A549 (cell line): ENCODE data around the gene CEP250. TPM values are rescaled to one million over a fixed set of nuclear protein-coding genes. Genes with fewer than 3 reads are reported as not detected.
A peak's percentile ranks its signal among the peaks of the same experiment; 100 is the strongest.

Experiments used
- ATAC-seq, 2 experiments: fragments of 200-7000 bp in 1 of 2; fragments of >200 bp in 1 of 2; cut with Nextera tagmentation in 1 of 2; cut with Tn5 transposase in 1 of 2; 3 replicates each; pipeline versions ENCODE4 v1.8.0 to v1.9.1; 2018 to 2020; ENCODE audit warnings: mild to moderate bottlenecking in 1 of 2, moderate library complexity in 1 of 2
- CTCF ChIA-PET: fragments of 300-600 bp; sonication (Branson Sonifier 250); formaldehyde crosslinking; extraction: SDS; loops from one replicate; lab custom pipeline; 2021; ENCODE audit warnings: antibody characterized with exemption, inconsistent platforms; lab: Yijun Ruan, JAX
- POLR2A ChIA-PET: fragments of 350-600 bp; formaldehyde crosslinking; extraction: SDS; loops from one replicate; lab custom pipeline; 2021; ENCODE audit warnings: antibody characterized with exemption, inconsistent platforms; lab: Yijun Ruan, JAX
- DNase-seq, 2 experiments: peaks; one replicate each; pipeline versions ENCODE4 v3.0.0 to v3.0.0-alpha.2; 2011 to 2016; ENCODE audit warnings: low read depth in 1 of 2, low spot score in 1 of 2
- FAIRE-seq: peaks from 2 replicates; lab custom pipeline; 2011; peaks lifted over from hg19 to GRCh38; lab: Jason Lieb, UNC
- H3K27ac ChIP-seq, 2 experiments: fragments of >200 bp; sonication (Bioruptor Twin); formaldehyde crosslinking; 3 replicates each; pipeline ENCODE4 v1.5.1; 2016 to 2017
- H3K4me1 ChIP-seq: fragments of >200 bp; sonication (Bioruptor Twin); formaldehyde crosslinking; 3 replicates; pipeline ENCODE4 v1.6.1; 2016
- H3K4me2 ChIP-seq: fragments of >200 bp; sonication (Bioruptor Twin); formaldehyde crosslinking; 3 replicates; pipeline ENCODE4 v1.6.1; 2016
- H3K4me3 ChIP-seq: fragments of >200 bp; sonication (Bioruptor Twin); formaldehyde crosslinking; 3 replicates; pipeline ENCODE4 v1.5.1; 2016
- H3K9me3 ChIP-seq: fragments of >200 bp; sonication (Bioruptor Twin); formaldehyde crosslinking; 3 replicates; pipeline ENCODE4 v1.6.1; 2016
- CBX2 ChIP-seq: fragments of 200-600 bp; sonication (generic); IDR thresholded peaks from 2 replicates; pipeline ENCODE4 v1.6.1; 2016; ENCODE audit warnings: low read depth, mild to moderate bottlenecking, borderline replicate concordance
- CBX8 ChIP-seq: fragments of 200-600 bp; sonication (generic); IDR thresholded peaks from 2 replicates; pipeline ENCODE4 v1.6.1; 2016
- CHD2 ChIP-seq: fragments of 150-350 bp; IDR thresholded peaks from 2 replicates; pipeline ENCODE4 v1.6.1; 2014; ENCODE audit warnings: low read length; ENCODE audit not compliant: partially characterized antibody
- CHD4 ChIP-seq: fragments of 200-600 bp; sonication (generic); IDR thresholded peaks from 2 replicates; pipeline ENCODE4 v1.6.1; 2016; ENCODE audit warnings: antibody characterized with exemption, mild to moderate bottlenecking, borderline replicate concordance
- CTCF ChIP-seq: fragments of >200 bp; sonication (Bioruptor Twin); formaldehyde crosslinking; IDR thresholded peaks from 3 replicates; pipeline ENCODE4 v1.5.1; 2016
- EHF ChIP-seq: fragments of 250-450 bp; sonication (Bioruptor Pico); IDR thresholded peaks from 2 replicates; pipeline ENCODE4 v1.5.0; 2020; ENCODE audit warnings: mild to moderate bottlenecking
- EHMT2 ChIP-seq: fragments of 200-600 bp; sonication (generic); IDR thresholded peaks from 2 replicates; pipeline ENCODE4 v1.6.1; 2016; ENCODE audit warnings: antibody characterized with exemption, low read depth, mild to moderate bottlenecking, moderate library complexity
- FOSB ChIP-seq: fragments of 250-450 bp; sonication (Bioruptor Pico); IDR thresholded peaks from 2 replicates; pipeline ENCODE4 v1.5.0; 2020; ENCODE audit warnings: mild to moderate bottlenecking, moderate library complexity
- GATA3 ChIP-seq: IDR thresholded peaks from 2 replicates; pipeline ENCODE4 v1.6.1; 2012; ENCODE audit warnings: borderline replicate concordance
- HOXA7 ChIP-seq: fragments of 250-450 bp; sonication (Bioruptor Pico); IDR thresholded peaks from 2 replicates; pipeline ENCODE4 v1.5.0; 2020; ENCODE audit warnings: mild to moderate bottlenecking, moderate library complexity
- HOXB13 ChIP-seq: fragments of 250-450 bp; sonication (Bioruptor Pico); IDR thresholded peaks from 2 replicates; pipeline ENCODE4 v1.5.0; 2020; ENCODE audit warnings: low read depth, mild to moderate bottlenecking, moderate library complexity
- HOXB5 ChIP-seq: fragments of 250-450 bp; sonication (Bioruptor Pico); IDR thresholded peaks from 2 replicates; pipeline ENCODE4 v1.5.0; 2020; ENCODE audit warnings: mild to moderate bottlenecking, moderate library complexity
- NFE2L2 ChIP-seq: fragments of 150-350 bp; conservative IDR thresholded peaks from 2 replicates; pipeline ENCODE4 v1.6.1; 2014; ENCODE audit warnings: low read length
- NR3C1 ChIP-seq: fragments of >200 bp; sonication (Bioruptor Twin); formaldehyde crosslinking; IDR thresholded peaks from 3 replicates; pipeline ENCODE4 v1.6.1; 2017
- PBX3 ChIP-seq: IDR thresholded peaks from 2 replicates; pipeline ENCODE4 v1.6.1; 2012
- PHF8 ChIP-seq: fragments of 200-600 bp; sonication (generic); IDR thresholded peaks from 2 replicates; pipeline ENCODE4 v1.6.1; 2016; ENCODE audit warnings: low read depth, mild to moderate bottlenecking, antibody characterized with exemption, moderate library complexity, borderline replicate concordance
- POLR2AphosphoS2 ChIP-seq: conservative IDR thresholded peaks from 2 replicates; pipeline ENCODE4 v1.6.1; 2012; ENCODE audit warnings: low read length, improper control_type of control experiment, inconsistent platforms
- RAD21 ChIP-seq, 2 experiments: fragments of >200 bp in 1 of 2; sonication (Bioruptor Twin) in 1 of 2; formaldehyde crosslinking in 1 of 2; IDR thresholded peaks in 1 of 2; conservative IDR thresholded peaks in 1 of 2; 2 replicates in 1 of 2; 3 replicates in 1 of 2; pipeline ENCODE4 v1.6.1; 2012 to 2018; ENCODE audit warnings: inconsistent platforms in 1 of 2
- RFX5 ChIP-seq: fragments of 450-650 bp; IDR thresholded peaks from 2 replicates; pipeline ENCODE4 v1.7.1; 2014; ENCODE audit warnings: antibody characterized with exemption, mild to moderate bottlenecking, moderate library complexity
- RNF2 ChIP-seq: fragments of 200-600 bp; sonication (generic); IDR thresholded peaks from 2 replicates; pipeline ENCODE4 v1.6.1; 2016; ENCODE audit warnings: low read depth, mild to moderate bottlenecking, antibody characterized with exemption, moderate library complexity, borderline replicate concordance
- SMC3 ChIP-seq: fragments of >200 bp; sonication (Bioruptor Twin); formaldehyde crosslinking; IDR thresholded peaks from 3 replicates; pipeline ENCODE4 v1.6.1; 2018; ENCODE audit warnings: inconsistent platforms
- TFCP2L1 ChIP-seq: fragments of 250-450 bp; sonication (Bioruptor Pico); IDR thresholded peaks from 2 replicates; pipeline ENCODE4 v1.5.0; 2021; ENCODE audit warnings: mild to moderate bottlenecking
- ZFP36 ChIP-seq: fragments of 450-650 bp; IDR thresholded peaks from 2 replicates; pipeline ENCODE4 v1.6.1; 2014; ENCODE audit warnings: borderline replicate concordance; ENCODE audit not compliant: partially characterized antibody
- ZSCAN20 ChIP-seq: fragments of 250-450 bp; sonication (Bioruptor Pico); IDR thresholded peaks from 2 replicates; pipeline ENCODE4 v1.8.0; 2022; ENCODE audit warnings: mild to moderate bottlenecking, moderate library complexity
- WGBS: methylation state at CpG from one replicate; pipeline ENCODE4 v1.1.6; 2017; ENCODE audit errors: missing lambda C conversion rate; 5-methylcytosine and 5-hydroxymethylcytosine counted together
- polyA plus RNA-seq, 4 experiments: library from polyadenylated mRNA; depleted of rRNA in 3 of 4; stranded (reverse); fragments of >200 nt; fragmentation: RNase III in 1 of 4; extraction: RNeasy Plus Mini Kit Qiagen cat#74134 plus additional on column Dnase treatment in 1 of 4; gene quantifications; 2 replicates in 3 of 4; 3 replicates in 1 of 4; pipeline ENCODE4 v1.2.3, GENCODE V29; 2011 to 2017
- TF ChIP-seq, protein P1 (sequence below): IDR thresholded peaks from 2 replicates; pipeline ENCODE4 v1.6.1; 2012

The CEP250 gene
- polyA plus RNA-seq, 2 of the 4 experiments (the other 2 are of a cell fraction) = 13.8 to 19.6 TPM

DNA sequence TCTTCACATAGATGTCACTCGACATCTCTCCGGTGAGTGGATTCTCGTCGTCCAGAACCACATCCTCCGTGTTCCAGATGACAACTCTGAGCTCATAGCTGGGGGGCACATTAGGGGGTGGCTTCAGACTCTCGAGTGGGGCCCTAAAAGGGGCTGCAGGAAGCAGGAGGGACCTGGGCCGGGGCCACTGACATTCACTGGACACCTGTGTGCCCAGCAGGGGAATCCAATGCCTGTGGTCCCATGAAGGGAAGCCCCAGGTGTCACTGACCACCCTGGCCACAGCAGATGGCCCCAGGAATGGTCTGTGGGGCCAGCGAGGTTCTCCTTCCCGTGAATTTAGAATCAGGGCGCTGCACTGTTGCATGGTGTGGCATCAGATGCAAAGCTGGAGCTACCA, 105.1 kb downstream of the CEP250 start:
- no peak overlapping the region for H3K27ac ChIP-seq
- no peak overlapping the region for H3K4me2 ChIP-seq
- H3K9me3 ChIP-seq = no peaks in the 10 kb centered on the region
- H3K4me3 ChIP-seq = no peak overlapping the region
- TF ChIP-seq NFE2L2 (no peak), CBX8 (no peak), HOXA7 (no peak), EHF (CRISPR knock-in tag) (no peak), POLR2AphosphoS2 (no peak), FOSB (CRISPR knock-in tag) (no peak), HOXB5 (CRISPR knock-in tag) (no peak), PBX3 (no peak), TFCP2L1 (CRISPR knock-in tag) (no peak), NR3C1 (no peak), CHD2 (no peak), PHF8 (no peak), CBX2 (no peak), ZFP36 (no peak), HOXB13 (CRISPR knock-in tag) (no peak), SMC3 (no peak), RNF2 (no peak), CHD4 (no peak), GATA3 (no peak)
- ChIA-PET CTCF (interaction anchor here (0.8 to 2.2 kb wide), 3 partner anchors 10 to 433 kb away, joined by 3 to 8 read pairs (median 3); partner anchors contain the start of gene ERGIC3), POLR2A (interaction anchor here (0.5 kb wide), 1 partner anchor 63 kb away, joined by 4 read pairs; no protein-coding TSS in a partner anchor)
- ATAC-seq (no peak), DNase-seq (no peak), FAIRE-seq (no peak)
- H3K4me1 ChIP-seq = no peaks in the 10 kb centered on the region
- 83% methylated on average over 9 of the region's 10 CpGs for WGBS

DNA sequence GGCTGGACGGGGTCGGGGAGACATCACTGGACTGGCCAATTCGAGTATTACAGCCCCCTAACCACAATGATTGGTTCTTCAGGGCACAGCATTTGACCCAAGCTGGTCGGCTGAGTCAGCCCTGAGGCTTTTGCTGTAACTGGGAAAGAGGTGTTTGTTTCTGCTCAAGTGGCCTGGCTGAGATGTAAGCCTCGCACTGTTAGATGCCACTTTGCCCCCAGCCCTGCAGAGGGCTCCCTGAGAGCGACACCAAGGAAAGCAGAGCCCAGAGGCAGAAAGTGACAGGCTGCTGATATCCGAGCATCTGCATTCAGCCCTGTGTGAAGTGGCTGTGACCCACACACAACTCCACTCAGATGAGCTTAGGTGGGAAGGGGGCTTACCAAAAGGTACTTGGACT, 105.9 kb downstream of the CEP250 start:
- DNase-seq = peak; percentile 27 to 46
- Histone ChIP-seq H3K4me1 (no peaks in the 10 kb centered on the region), H3K27ac (no peak overlapping the region), H3K4me2 (no peak overlapping the region), H3K9me3 (no peaks in the 10 kb centered on the region), H3K4me3 (no peak overlapping the region)
- TF ChIP-seq RFX5 (no peak), SMC3 (0 out of 3 replicates have a peak, but pooled peaks have one; percentile 11), ZSCAN20 (CRISPR knock-in tag) (no peak), EHF (CRISPR knock-in tag) (no peak), EHMT2 (no peak), CTCF (peak; percentile 26; the same call in 2 of the 3 replicates), NFE2L2 (no peak), RAD21 (conservative IDR thresholded peaks at IDR 0.05 in 1 of 2, IDR thresholded peaks at IDR 0.05 in 1 of 2) (peak; percentile 11 to 40; a peak in 2 of 5 replicates)
- TF ChIP-seq, protein P1, sequence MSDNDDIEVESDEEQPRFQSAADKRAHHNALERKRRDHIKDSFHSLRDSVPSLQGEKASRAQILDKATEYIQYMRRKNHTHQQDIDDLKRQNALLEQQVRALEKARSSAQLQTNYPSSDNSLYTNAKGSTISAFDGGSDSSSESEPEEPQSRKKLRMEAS = no peak
- peak; percentile 75 to 81 for ATAC-seq
- WGBS = 65% methylated on average over 5 of the region's 7 CpGs
- FAIRE-seq = no peak
- CTCF ChIA-PET = interaction anchor here (1.3 to 2.2 kb wide), 4 partner anchors 10 to 114 kb away, joined by 3 to 8 read pairs (median 4); partner anchors contain the start of gene ERGIC3
- POLR2A ChIA-PET = interaction anchor here (0.5 kb wide), 1 partner anchor 62 kb away, joined by 4 read pairs; no protein-coding TSS in a partner anchor
